ENCODE results near the gene CD28.
A peak's percentile ranks its signal among the peaks of the same experiment; 100 is the strongest.

Gene CD28

GRCh38 chr2:203710952-203711351, 4.5 kb downstream of the CD28 start:
- no peak overlapping the region for H3K4me3 ChIP-seq (replicated peaks; ENCODE audit: low read depth, low read length)
- DNase-seq (ENCODE audit: extremely low read depth, insufficient read length) = no peak
- H3K27me3 ChIP-seq (replicated peaks; ENCODE audit: control insufficient read depth, insufficient read depth, low read length) = no peaks in the 10 kb centered on the region
- TF ChIP-seq CTCF (IDR thresholded peaks at IDR 0.05; ENCODE audit: insufficient read depth, low read length, poor library complexity, severe bottlenecking) = no peak
- H3K36me3 ChIP-seq (ENCODE audit: control insufficient read depth, insufficient read depth, low read length) = no peaks in the 10 kb centered on the region

DNA sequence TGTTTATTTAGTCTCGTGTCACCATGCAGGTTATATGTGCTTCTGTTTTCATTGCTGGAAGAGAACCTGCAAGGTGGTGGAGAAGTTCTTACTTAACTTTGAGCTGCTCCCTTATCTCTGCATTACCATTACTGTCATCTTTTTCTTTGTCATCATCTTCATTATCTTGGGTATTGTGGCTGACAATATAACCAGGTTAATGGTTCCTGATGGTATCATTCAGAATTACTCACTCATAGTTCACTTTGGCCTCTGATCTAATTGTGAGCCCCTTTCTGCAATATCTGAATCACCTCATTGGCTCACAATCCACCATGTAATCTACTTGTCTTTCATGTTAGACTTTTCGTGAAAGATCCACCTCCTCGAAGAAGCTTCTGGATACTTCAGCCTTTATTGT, 5.0 kb downstream of the CD28 start:
- Histone ChIP-seq H3K27me3 (replicated peaks; ENCODE audit: control insufficient read depth, insufficient read depth, low read length) (no peaks in the 10 kb centered on the region), H3K4me3 (replicated peaks; ENCODE audit: low read depth, low read length) (no peak overlapping the region), H3K36me3 (ENCODE audit: control insufficient read depth, insufficient read depth, low read length) (no peaks in the 10 kb centered on the region)
- no peak for DNase-seq (ENCODE audit: extremely low read depth, insufficient read length)
- no peak for TF ChIP-seq CTCF (IDR thresholded peaks at IDR 0.05; ENCODE audit: insufficient read depth, low read length, poor library complexity, severe bottlenecking)

DNA sequence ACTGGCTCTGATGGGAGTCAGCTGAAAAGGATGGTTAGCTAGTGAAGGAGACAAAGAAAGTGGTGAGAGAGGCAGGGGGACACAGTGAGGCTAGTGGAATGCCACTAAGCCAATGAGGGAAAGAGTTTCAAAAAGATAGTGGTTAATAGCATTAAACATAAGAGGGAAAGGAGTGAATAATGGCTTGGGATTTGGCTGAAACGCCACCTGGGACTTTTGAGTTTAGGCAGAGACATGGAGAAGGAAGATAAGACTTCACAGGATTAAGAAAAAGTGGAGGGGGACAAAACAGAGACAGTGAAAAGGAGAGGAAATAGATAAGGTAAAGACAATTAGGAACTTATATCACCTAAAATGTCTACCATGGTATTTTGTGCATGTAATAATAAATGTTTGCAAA, 6.9 kb downstream of the CD28 start:
- Histone ChIP-seq H3K36me3 (ENCODE audit: control insufficient read depth, insufficient read depth, low read length) (no peaks in the 10 kb centered on the region), H3K27me3 (replicated peaks; ENCODE audit: control insufficient read depth, insufficient read depth, low read length) (no peaks in the 10 kb centered on the region), H3K4me3 (replicated peaks; ENCODE audit: low read depth, low read length) (no peak overlapping the region)
- TF ChIP-seq CTCF (IDR thresholded peaks at IDR 0.05; ENCODE audit: insufficient read depth, low read length, poor library complexity, severe bottlenecking) = no peak
- DNase-seq (ENCODE audit: extremely low read depth, insufficient read length) = no peak

DNA sequence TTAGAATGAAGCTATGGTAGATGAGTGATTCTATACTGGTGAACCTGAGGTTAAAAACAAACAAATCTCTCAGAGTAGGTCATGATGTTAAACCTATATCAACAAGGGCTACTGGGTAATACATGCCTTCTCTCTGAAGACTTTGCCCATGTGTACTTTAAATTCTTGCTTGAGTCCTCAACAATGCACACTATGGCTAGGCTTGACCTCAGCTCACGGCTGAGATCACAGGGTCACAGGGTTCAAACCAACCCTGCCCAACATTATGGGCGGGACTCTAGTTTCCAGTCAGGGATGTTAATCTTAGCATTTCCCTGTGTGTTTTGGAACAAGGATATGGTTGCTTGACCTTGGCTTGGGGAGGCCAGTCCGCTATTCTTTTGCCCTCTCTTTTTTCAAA, 7.7 kb downstream of the CD28 start:
- DNase-seq (ENCODE audit: extremely low read depth, insufficient read length) = no peak
- H3K27me3 ChIP-seq (replicated peaks; ENCODE audit: control insufficient read depth, insufficient read depth, low read length) = no peaks in the 10 kb centered on the region
- H3K4me3 ChIP-seq (replicated peaks; ENCODE audit: low read depth, low read length) = no peak overlapping the region
- H3K36me3 ChIP-seq (ENCODE audit: control insufficient read depth, insufficient read depth, low read length) = no peaks in the 10 kb centered on the region
- no peak for TF ChIP-seq CTCF (IDR thresholded peaks at IDR 0.05; ENCODE audit: insufficient read depth, low read length, poor library complexity, severe bottlenecking)

GRCh38 chr2:203715744-203716143, 9.3 kb downstream of the CD28 start:
- DNase-seq (ENCODE audit: extremely low read depth, insufficient read length) = no peak
- Histone ChIP-seq H3K36me3 (ENCODE audit: control insufficient read depth, insufficient read depth, low read length) (no peaks in the 10 kb centered on the region), H3K4me3 (replicated peaks; ENCODE audit: low read depth, low read length) (no peak overlapping the region), H3K27me3 (replicated peaks; ENCODE audit: control insufficient read depth, insufficient read depth, low read length) (no peaks in the 10 kb centered on the region)
- no peak for TF ChIP-seq CTCF (IDR thresholded peaks at IDR 0.05; ENCODE audit: insufficient read depth, low read length, poor library complexity, severe bottlenecking)

DNA sequence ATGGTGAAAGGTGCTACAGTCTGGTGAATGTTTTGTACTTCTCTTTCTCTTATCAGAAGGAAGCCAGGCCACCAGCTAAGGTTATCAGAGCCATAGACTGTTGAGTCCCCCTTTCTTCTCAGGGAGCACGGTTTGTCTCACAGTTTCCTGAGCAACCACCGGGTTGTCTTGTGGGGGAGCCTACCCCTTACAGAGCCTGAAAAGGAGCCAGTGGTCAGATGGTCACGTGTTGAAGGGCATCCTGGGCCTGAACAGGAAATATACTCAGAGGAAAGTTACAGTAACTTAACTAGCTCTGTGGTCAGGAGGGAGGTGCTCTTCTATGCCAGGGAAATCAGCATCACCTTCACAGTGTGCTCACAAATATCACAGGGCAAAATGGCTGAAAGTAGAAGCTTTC, 11.6 kb downstream of the CD28 start:
- Histone ChIP-seq H3K27me3 (replicated peaks; ENCODE audit: control insufficient read depth, insufficient read depth, low read length) (no peaks in the 10 kb centered on the region), H3K4me3 (replicated peaks; ENCODE audit: low read depth, low read length) (no peak overlapping the region), H3K36me3 (ENCODE audit: control insufficient read depth, insufficient read depth, low read length) (no peaks in the 10 kb centered on the region)
- TF ChIP-seq CTCF (IDR thresholded peaks at IDR 0.05; ENCODE audit: insufficient read depth, low read length, poor library complexity, severe bottlenecking) = no peak
- peak; percentile 42 for DNase-seq (ENCODE audit: extremely low read depth, insufficient read length)
